Measurements from ENCODE around the gene H3-3A.

H3-3A gene

DNA sequence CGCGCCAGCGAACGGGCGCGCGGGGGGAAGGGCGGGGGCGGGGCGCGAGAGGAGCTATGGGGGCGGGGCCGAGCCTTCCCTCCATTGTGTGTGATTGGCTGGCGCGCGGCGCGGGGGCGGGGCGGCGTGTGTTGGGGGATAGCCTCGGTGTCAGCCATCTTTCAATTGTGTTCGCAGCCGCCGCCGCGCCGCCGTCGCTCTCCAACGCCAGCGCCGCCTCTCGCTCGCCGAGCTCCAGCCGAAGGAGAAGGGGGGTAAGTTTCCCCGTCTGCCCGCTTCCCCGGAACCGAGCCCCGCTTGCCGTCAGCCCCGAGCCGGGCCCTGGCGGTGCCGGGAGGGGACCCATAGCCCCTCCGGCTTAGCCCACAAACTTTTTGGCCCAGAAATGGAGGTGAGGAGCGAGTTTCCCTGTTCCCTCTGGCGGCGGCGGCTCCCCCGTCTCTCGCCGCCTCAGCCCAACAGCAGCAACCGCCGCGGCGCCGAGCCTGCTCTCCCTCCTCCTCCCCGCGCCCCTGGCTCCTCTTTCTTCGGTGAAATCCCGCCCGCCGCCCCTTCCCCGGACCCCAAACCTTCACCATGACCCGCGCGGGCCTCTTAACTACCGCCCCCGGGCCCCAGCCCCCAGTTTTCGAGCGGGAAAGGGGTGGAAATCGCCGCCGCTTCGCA lies at the start of gene H3-3A:
Gene H3-3A (plus strand): TSS at position 159 of the 666 bp plus-strand sequence. CDS start 1,636 bp downstream, outside the sequence.
- peak; percentile 99 for DNase-seq (ENCODE audit: low read depth in 2 of 2)

DNA sequence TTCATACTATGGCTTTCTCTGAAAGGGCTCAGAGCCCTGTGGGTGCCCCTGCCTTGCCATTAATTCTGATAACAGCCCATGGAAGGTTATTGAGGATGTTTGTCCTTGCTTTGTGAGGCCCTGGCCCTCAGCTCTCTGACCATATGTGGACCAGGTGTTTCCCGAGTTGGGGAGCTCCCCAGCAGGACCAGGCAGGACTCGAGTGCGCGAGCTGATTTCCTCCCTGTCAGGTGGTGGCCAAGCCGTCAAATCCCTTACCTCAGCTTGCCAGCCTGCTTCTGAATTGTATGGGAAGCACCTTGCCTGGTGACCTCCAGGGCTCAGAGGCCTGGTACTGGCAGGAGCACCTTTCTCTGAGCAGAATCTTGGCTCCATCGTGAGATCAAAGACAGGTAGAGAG lies 45.4 kb upstream of the H3-3A start:
- DNase-seq (ENCODE audit: low read depth in 2 of 2): no peak

DNA sequence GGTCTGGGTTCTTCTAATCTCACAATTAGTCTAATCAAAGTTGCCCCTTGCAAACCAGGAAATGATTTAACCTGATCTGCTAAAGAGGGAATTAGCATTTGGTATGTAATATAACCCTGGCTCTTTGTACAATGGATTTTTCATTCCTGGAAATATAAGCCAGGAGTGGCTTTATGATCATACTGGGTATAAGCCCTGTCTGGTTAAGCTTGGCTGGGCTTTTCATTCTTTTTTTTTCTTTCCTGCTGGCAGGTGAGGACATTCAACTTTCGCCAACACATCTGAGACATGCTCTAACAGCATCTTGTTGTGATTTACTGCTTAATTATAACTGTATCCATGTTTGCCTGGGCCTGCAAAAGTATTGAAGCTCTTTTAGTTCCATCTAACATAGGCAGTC lies 42.9 kb upstream of the H3-3A start:
- DNase-seq (ENCODE audit: low read depth in 2 of 2): no peak

DNA sequence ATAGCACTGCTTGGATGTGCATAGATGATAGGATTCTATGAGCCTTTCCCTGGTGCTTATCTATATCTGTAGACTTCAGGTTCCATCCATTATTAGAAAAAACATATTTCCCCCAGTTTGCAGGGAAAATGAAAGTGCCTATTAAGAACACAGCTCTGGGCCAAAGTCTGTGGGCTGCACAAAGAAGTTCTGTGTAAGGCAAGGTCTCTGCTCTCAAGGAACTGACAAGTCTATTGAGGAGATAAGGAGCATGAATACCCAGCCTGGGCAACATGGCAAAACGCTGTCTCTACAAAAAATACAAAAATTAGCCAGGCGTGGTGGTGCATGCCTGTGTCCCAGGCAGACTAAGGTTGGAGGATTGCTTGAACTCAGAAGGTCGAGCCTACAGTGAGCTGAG lies 41.1 kb upstream of the H3-3A start:
- no peak for DNase-seq (ENCODE audit: low read depth in 2 of 2)

DNA sequence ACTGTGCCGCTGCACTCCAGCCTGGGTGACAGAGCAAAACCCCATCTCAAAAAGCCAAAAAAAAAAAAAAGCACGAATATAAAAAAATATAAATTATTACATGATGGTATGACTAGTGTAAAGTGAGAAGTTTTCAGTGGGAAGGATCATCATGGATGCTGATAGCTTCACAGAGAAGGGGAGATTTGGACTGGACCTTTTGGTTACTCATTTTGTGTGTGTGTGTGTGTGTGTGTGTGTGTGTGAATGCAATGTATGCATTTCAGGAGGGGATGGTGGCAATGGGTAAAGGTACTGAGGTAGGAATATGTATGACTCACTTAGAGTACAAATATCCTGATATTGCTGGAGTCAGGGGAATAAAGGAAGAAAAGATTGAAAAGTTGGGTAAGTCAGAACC lies 40.7 kb upstream of the H3-3A start:
- DNase-seq (ENCODE audit: low read depth in 2 of 2): no peak

DNA sequence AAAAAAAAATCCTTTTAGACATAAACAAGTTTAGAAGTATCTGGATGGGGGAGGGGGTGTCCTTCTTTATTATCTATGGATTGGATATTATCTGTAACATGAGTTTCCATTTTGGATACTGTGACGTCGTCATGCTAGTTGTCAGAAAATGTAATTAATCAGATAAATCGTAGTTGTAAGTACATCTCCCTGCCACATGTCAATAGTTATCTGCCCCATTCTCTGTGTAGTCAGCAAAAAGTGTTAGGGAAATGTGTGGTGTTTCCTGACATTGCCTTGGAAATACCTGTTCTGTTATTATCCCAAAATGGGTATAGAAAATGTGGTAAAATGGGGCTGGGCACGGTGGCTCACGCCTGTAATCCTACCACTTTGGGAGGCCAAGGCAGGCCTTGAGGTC lies 38.8 kb upstream of the H3-3A start:
- no peak for DNase-seq (ENCODE audit: low read depth in 2 of 2)

DNA sequence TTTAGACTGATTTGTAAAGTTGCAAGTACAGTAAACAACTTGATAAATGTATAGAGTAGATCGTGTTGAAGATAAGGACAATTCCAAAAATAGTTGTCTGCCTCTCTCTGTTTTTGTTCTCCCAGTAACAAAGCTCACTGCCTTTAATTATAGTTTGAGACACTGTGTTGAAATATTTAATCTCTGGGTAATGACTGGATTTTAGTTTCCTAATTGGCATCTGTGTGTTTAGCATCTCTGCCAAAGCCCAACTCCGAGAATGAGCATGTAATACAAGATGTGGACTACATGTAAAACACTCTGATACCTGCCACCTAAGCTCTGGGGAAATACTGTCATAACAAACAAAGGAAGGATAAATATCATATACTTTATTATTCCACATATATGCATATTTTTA lies 35.7 kb upstream of the H3-3A start:
- DNase-seq (ENCODE audit: low read depth in 2 of 2): no peak

DNA sequence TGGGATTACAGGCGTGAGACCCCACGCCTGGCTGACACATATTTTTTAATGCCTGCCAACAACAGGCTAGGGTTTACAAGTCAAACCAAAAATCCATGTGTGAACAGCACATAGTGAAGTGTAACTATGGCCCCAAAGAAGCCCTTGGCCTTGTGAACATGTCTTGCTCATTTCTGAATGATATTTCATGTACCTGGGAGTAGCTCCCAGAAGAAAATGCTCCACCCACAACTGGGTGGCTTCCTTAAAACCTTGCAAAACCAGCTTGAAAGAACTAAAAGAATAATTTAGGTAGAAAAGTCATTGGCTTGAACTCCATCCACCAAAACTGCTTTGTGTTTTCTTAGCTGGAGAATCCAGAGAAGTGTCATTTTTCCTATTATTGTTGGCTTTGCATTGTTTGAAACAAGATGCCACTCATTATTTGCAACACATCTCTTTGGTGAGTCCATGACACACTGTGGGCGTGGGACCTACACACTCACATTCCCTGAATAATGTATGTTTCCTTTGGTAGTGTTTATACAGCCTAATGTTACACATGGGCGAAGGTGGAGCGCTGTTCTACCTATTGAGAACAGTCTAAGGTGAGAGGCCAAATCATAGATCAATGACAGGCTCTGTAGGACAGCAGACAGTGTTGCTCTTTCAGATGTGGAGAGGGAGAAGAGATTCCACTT lies 34.8 kb upstream of the H3-3A start:
- no peak for DNase-seq (ENCODE audit: low read depth in 2 of 2)

DNA sequence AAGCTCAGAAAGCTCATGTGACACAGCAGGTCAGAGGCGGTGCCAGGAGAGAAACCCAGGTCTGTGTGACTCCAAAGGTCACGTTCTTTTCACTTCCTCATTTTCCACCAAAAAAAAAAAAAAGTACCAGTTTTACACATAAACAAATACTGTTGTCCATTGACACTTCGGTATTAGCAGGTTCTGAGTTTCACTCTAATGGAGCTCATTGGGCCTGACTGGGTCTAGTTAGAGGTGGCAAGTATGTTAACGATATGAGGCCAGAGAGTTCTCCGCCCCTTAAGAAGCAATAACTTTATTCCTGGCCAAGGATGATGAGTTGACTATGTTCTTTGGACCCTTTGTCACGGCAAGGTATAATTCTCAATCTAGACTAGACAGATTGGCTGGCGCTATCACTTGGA lies 33.4 kb upstream of the H3-3A start:
- no peak for DNase-seq (ENCODE audit: low read depth in 2 of 2)

DNA sequence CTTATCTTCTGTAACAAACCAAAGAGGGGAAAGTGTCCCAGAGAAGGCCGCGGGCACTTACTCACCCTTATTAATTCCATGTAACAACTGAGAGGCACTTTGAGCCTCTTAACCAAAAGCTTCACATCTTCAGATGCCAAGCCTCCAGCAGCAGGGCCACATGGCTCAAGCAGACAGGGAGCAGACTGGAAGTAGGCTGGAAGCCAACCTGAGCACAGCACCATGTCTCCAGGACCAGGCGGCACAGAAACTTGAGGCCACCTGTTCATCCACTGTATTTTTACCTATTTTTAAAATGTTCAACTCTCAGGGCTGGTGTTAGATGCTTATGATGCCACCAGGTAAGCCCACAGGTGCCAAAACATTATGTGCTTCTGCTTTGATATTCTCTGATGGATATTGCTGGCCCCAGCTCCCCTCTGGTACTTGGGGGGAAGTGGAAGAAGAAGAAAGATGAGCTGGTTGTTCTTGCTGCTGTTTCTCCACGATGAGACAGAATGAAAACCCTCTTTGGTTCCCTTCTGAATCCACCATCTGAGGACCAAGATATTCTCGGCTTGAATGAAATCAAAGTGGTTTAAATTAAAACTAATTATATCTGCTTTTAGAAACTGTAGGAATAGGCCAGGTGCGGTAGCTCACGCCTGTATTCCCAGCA lies 32.8 kb upstream of the H3-3A start:
- DNase-seq (ENCODE audit: low read depth in 2 of 2): no peak

DNA sequence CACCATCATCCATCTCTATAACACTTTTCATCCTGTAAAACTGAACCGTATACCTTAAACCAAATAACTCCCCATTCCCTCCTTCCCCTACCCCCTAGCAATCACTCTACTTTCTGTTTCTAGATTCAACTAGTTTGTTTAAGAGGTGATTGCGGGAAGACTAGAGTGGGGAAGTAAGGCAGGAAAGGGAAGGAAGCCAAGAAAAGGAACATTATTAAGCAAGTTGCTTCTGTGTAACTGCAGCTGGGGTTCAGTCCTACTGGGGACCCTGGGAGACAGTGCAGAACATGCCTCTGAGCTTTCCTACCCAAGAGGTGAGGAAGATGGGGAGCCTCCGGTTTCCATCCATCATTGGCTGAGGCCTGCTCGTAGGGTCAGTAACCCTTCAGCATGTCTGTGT lies 28.9 kb upstream of the H3-3A start:
- DNase-seq (ENCODE audit: low read depth in 2 of 2): no peak

DNA sequence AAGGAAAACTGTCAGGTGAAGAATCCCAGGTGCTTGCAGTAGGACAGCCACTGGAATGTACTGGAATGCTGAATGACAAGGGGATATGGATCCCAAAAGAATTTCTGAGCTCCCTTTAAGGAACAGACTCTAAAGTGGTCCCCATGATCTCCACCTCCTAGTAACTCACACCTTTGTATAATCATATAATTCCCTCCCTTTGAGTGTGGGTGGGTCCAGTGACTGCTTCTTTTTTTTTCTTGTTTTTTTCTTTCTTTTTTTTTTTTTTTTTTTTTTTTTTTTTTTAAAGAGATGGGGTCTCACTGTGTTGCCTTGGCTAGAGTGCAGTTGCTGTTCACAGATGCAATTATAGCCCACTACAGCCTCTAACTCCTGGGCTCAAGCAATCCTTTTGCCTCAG lies 28.5 kb upstream of the H3-3A start:
- no peak for DNase-seq (ENCODE audit: low read depth in 2 of 2)

DNA sequence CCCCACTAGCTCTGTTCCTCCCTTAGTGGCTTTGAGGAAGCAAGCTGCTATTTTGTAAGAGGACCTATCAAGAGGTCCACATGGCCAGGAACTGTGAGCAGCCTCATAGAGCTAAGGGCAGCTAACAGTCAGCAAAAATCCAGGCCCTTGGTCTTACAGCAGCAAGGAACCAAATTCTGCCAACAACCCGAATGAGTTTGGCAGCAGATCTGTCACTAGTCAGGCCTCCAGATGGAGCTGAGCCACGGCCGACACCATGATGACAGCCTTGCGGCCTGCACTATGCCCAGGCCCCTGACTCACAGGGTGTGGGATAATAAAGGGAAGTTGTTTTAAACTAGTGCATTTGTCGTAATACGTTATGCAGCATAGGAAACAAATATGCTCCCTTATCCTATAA lies 28.0 kb upstream of the H3-3A start:
- DNase-seq (ENCODE audit: low read depth in 2 of 2): no peak

DNA sequence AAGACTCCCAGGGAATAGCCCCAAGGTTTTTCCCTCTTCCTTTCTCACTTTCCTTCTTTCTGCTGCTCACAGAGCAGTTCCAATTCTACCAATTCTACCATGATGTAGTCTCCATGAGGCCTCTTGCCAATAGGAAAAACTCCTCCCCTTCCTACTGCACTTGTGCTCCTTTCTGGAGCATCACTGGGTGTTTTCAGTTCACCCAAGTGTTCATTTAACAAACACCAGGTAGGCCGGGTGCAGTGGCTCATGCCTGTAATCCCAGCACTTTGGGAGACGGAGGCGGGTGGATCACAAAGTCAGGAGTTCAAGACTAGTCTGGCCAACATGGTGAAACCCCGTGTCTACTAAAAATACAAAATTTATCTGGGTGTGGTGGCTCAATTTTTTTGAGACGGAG lies 26.6 kb upstream of the H3-3A start:
- no peak for DNase-seq (ENCODE audit: low read depth in 2 of 2)

DNA sequence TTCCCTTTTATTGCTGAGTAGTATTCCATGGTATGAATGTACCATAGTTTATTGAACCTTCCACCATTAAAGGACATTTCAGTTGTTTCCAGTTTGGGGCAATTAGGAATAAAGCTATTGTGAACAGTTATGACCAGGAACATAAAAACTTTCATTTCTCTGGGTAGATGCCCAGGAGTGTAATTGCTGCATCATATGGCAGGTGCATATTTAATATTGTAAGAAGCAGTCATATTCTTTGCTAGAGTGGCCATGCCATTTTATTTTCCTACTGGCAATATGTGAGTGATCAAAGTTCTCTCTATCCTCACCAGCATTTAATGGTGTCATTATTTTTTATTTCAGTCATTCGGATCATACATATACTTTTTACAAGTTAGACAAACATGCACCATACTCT lies 23.9 kb upstream of the H3-3A start:
- DNase-seq (ENCODE audit: low read depth in 2 of 2): no peak

DNA sequence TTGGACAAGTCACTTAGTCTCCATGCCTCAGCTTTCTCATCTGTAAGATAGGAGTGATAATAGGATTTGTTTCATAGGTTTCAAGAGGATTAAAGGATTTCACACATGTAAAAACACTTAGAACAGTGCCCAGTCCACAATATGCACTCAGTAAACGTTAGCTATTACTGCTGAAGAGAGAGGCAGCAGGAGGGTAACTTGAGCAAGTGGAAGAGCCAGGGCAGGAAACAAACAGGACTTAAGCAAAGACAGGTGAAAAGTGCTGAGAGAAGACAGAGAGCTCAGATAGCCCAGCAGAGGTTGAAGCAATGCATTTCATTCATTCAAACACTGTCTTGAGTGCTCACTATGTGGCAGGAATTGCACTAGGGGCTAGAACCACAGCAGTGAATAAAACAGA lies 21.1 kb upstream of the H3-3A start:
- no peak for DNase-seq (ENCODE audit: low read depth in 2 of 2)

DNA sequence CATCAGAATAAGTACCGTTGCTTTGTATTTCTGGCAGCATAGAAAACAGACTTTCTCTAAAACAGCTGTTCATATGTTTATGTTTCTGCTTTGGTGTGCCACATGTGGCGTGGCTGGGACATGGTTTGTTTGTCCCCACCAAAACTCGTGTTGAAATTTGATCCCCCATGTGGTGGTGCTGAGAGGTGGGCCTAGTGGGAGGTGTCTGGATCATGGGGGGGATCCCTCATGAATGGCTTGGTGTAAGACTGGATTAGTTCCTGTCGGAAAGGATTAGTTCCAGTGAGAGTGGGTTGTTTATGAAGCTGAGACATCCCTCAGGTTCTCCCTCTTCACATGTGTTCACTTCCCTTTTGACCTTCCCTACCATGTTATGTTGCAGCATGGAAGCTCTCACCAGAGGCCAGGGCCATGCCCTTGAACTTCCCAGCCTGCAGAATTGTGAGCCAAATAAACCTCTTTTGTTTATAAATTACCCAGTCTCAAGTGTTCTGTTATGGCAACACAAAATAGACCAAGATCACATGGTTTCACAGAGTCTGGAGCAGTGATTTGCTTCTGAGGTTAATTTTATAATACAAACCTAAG lies 17.9 kb upstream of the H3-3A start:
- no peak for DNase-seq (ENCODE audit: low read depth in 2 of 2)

DNA sequence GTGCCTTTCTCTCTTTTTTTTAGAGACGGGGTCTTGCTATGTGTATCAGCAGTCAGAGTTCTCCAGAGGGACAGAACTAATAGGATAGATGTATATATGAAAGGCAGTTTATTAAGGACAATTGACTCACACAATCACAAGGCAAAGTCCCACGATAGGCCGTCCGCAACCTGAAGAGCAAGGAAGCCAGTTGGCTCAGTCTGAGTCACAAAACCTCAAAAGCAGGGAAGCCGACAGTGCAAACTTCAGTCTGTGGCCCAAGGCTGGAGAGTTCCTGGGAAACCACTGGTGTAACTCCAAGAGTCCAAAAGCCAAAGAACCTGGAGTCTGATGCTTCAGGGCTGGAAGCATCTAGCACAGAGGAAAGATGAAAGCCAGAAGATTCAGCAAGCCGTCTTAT lies 16.3 kb upstream of the H3-3A start:
- DNase-seq (ENCODE audit: low read depth in 2 of 2): no peak

DNA sequence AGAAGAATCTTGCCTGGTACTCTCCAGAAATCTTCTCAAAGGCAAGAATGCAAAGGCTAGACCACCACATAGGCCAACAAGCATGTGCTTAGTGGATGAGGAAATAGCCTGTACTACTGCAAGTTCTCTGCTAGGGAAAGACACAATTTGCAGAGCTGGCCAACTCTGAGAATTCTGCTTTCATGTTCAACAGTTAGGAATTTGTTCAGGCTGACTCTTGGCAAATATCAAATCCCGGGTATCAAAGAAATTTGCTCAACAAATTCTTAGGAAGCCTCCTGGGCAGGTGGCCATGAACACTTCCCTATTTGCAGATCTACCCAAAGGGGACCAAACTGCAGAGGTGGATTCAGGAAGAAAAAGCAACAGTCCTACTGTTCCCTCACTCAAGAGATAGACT lies 15.0 kb upstream of the H3-3A start:
- DNase-seq (ENCODE audit: low read depth in 2 of 2): no peak

DNA sequence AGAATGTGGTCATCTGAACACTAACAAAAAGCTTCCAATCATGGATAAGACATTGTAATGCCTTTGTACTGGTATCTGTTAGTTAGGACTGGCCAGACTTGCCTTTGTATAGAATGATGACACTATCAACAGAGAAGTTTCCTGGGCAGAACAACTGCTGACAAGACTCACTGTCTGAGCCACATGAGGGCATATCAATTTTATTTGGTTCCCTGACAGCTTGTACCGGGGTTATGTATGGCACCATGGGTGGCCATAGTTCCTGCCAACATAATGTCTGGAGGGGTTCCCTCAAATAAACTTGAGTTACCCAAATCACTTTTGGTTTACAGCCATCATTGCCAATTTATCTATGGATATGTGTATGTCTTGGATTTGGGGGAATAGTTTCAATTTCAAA lies 13.6 kb upstream of the H3-3A start:
- DNase-seq (ENCODE audit: low read depth in 2 of 2): no peak

DNA sequence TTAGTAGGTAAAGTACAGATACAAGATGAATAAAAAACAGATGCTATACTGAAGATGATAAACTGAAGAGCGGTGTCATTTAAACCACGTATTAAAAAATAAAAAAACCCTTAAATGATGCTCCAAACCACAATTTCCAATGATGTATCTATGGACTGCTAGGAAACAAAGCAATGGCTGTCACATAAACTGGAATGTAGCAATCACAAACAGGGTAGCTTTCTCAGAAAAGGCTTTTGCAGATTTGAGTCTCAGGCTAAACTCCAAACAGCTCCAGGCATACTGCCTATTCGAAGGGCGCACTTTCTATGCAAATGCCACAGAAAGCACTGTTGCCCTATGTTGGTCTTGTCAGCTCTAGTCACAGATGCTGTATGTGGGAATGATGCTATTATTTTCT lies 12.4 kb upstream of the H3-3A start:
- DNase-seq (ENCODE audit: low read depth in 2 of 2): no peak

DNA sequence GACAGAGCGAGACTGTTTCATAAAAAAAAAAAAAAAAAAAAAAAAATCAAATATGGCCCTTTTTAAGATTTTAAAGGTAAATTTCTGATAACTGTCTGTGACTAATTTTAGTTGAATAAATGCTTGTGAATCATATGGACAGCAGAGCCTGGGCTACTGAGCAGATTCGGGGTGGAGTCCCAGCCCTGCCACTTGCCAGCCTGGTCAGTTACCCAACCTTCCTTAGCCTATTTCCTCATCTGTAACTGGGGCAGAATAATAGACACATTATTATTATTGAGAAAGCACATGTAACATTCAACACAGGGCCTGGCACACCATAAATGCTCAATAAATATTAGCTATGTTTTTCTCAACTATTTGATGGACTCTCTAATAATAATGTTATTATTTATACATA lies 11.2 kb upstream of the H3-3A start:
- no peak for DNase-seq (ENCODE audit: low read depth in 2 of 2)

DNA sequence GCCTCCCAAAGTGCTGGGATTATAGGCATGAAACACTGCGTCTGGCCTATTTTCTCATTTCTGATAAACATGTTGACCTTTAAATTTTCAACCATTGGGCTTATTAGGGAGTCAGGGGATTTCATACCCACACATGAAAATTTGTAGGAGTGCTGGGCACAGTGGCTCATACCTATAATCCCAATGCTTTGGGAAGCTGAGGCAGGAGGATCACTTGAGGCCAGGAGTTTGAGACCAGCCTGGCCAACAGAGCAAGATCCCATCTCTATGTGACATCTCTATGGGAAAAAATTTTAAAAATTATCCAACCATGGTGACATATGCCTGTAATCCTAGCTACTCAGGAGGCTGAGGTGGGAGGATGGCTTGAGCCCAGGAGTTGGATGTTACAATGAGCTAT lies 10.5 kb upstream of the H3-3A start:
- DNase-seq (ENCODE audit: low read depth in 2 of 2): no peak

Measured in stimulated activated CD4-positive, alpha-beta T cell treated with anti-CD3 and anti-CD28 coated beads, Interleukin-1b, Interleukin-23, amount 100 ng/mL, for 4 hours (primary cell).